Transverse colon (tissue), 4 donors: ENCODE results near the gene GRM4. TPM values are rescaled to one million over a fixed set of nuclear protein-coding genes. Genes with fewer than 3 reads are reported as not detected.
A peak's percentile ranks its signal among the peaks of the same experiment; 100 is the strongest.

Source experiments
- DNase-seq: peaks from one replicate; pipeline ENCODE4 v3.0.0-alpha.2; 2019
- H3K27ac ChIP-seq, 4 donors: fragments of 200-600 bp; sonication (generic); 2 replicates each; pipeline ENCODE4 v1.5.1; 2016 to 2018; ENCODE audit warnings: inconsistent platforms in 4 of 4
- H3K27me3 ChIP-seq: fragments of 200-600 bp; sonication (generic); 2 replicates; pipeline ENCODE4 v1.5.1; 2017; ENCODE audit warnings: inconsistent platforms
- H3K36me3 ChIP-seq, 4 donors: fragments of 200-600 bp; sonication (generic); 2 replicates each; pipeline ENCODE4 v1.5.1; 2017 to 2019; ENCODE audit warnings: inconsistent platforms in 4 of 4
- H3K4me1 ChIP-seq, 4 donors: fragments of 200-600 bp; sonication (generic); 2 replicates each; pipeline ENCODE4 v1.5.1; 2017 to 2020; ENCODE audit warnings: inconsistent platforms in 4 of 4
- H3K4me3 ChIP-seq, 4 donors: fragments of 200-600 bp; sonication (generic); 1 replicate in 1 of 4; 2 replicates in 3 of 4; pipeline versions ENCODE4 v1.5.1 to v1.6.1; 2017 to 2019; ENCODE audit warnings: inconsistent platforms in 4 of 4
- H3K9me3 ChIP-seq, 2 donors: fragments of 200-600 bp; sonication (generic); 2 replicates each; pipeline ENCODE4 v1.5.1; 2017 to 2019; ENCODE audit warnings: inconsistent platforms in 2 of 2
- EP300 ChIP-seq: sonication (generic); formaldehyde crosslinking; IDR thresholded peaks from one replicate; pipeline ENCODE4 v1.6.1; 2017; ENCODE audit warnings: antibody characterized with exemption, low read depth
- POLR2A ChIP-seq: fragments of 450-650 bp; IDR thresholded peaks from one replicate; pipeline ENCODE4 v1.6.1; 2016; ENCODE audit warnings: antibody characterized with exemption, mild to moderate bottlenecking, moderate library complexity
- POLR2AphosphoS5 ChIP-seq, 3 donors: sonication (generic); formaldehyde crosslinking; IDR thresholded peaks; one replicate each; pipeline ENCODE4 v1.6.1; 2016; ENCODE audit warnings: antibody characterized with exemption in 3 of 3
- WGBS, 2 donors: methylation state at CpG; one replicate each; pipeline ENCODE4 v1.1.5; 2018; ENCODE audit warnings: low coverage in 1 of 2; 5-methylcytosine and 5-hydroxymethylcytosine counted together
- in situ Hi-C, 4 donors: fragments of 200-750 bp; cut with MboI; loops; one replicate each; pipeline versions ENCODE4 v1.15.0 to v1.15.1; 2017; ENCODE audit warnings: low sequenced_read_pairs in 3 of 4, low pct_ligation_motif_present in 1 of 4, low pct_unique_long_range_greater_than_20kb in 1 of 4
- intact Hi-C: fragments of 100-400 bp; cut with DNase I; formaldehyde crosslinking; loops from one replicate; pipeline ENCODE4 v1.15.1; 2023; ENCODE audit warnings: low total_unique reads
- small RNA-seq, 4 donors: library from RNA; depleted of rRNA; stranded (forward); fragments of <200 nt; gene quantifications; one replicate each; pipeline ENCODE3, GENCODE V24; 2016
- total RNA-seq, 4 donors: library from RNA; depleted of rRNA; stranded (reverse); fragments of >200 nt; gene quantifications; one replicate each; pipeline ENCODE4 v1.1.0, GENCODE V29; 2016
- TF ChIP-seq, protein P1 (sequence below), 5 experiments: fragments of 200-600 bp in 3 of 5; fragments of 450-650 bp in 2 of 5; sonication (generic) in 3 of 5; IDR thresholded peaks; 1 replicate in 2 of 5; 2 replicates in 3 of 5; pipeline ENCODE4 v1.5.1; 2016 to 2017; ENCODE audit warnings: antibody characterized with exemption in 5 of 5, inconsistent platforms in 3 of 5, mild to moderate bottlenecking in 2 of 5, moderate library complexity in 1 of 5

Gene GRM4
- total RNA-seq, 4 donors from 2014 or later, result not detected

DNA sequence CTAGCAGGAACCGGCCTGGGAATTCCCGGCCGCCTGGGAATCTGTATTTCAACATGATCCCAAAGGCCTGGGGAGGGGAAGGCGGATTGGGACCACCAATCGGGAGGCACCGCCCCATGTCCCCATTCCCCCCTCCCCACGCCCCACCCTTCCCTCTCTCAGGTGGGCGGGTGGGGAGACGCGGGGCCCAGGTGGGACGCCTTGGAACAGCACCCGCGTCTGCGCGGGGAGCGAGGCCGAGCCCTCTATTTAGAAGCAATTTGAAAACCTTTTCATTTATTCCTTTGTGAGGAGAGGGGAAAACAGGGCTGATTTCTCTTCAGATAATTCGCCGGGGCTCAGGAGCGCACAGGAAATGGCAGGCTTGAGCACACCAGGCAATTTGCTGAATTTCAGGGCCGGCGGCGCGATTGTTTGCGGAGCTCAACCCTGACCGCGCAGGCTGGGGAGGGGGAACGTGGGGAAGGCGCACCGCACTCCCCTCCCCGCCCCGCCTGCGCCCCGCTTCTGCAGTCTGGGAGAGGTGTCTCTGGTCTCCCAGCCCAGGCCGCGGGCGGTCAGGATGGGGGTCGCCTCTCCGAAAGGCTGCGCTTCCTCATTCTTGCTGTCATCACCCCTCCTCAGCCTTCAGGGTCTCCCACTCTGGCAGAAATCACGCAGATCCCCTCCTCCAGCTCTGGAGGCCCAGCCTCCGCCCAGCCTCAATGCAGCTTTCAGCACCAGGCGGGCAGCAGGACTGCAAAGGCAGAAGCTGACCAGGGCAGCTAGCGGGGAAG lies 170.0 kb downstream of the GRM4 start:
- no peak for DNase-seq
- peak overlapping the region in 1 of 4 donors; percentile 4 for H3K4me3 ChIP-seq
- no peak overlapping the region for H3K27ac ChIP-seq
- H3K27me3 ChIP-seq, result peaks cover 27% of the 10 kb centered on the region
- H3K36me3 ChIP-seq, result no peaks in the 10 kb centered on the region
- intact Hi-C loops, result no loop called here
- TF ChIP-seq POLR2A (no peak), POLR2AphosphoS5 (IDR thresholded peaks at IDR 0.05) (no peak), EP300 (no peak)
- TF ChIP-seq, protein P1, sequence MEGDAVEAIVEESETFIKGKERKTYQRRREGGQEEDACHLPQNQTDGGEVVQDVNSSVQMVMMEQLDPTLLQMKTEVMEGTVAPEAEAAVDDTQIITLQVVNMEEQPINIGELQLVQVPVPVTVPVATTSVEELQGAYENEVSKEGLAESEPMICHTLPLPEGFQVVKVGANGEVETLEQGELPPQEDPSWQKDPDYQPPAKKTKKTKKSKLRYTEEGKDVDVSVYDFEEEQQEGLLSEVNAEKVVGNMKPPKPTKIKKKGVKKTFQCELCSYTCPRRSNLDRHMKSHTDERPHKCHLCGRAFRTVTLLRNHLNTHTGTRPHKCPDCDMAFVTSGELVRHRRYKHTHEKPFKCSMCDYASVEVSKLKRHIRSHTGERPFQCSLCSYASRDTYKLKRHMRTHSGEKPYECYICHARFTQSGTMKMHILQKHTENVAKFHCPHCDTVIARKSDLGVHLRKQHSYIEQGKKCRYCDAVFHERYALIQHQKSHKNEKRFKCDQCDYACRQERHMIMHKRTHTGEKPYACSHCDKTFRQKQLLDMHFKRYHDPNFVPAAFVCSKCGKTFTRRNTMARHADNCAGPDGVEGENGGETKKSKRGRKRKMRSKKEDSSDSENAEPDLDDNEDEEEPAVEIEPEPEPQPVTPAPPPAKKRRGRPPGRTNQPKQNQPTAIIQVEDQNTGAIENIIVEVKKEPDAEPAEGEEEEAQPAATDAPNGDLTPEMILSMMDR (IDR thresholded peaks at IDR 0.05), result no peak
- 48 to 50% methylated on average over 2 to 43 of the region's 44 CpGs for WGBS, 2 donors
- in situ Hi-C loops, result no loop called here
- H3K9me3 ChIP-seq, result peaks cover 0 to 11% of the 10 kb centered on the region in 2 donors
- H3K4me1 ChIP-seq, result peaks cover 0 to 20% (median 2%) of the 10 kb centered on the region in 4 donors

DNA sequence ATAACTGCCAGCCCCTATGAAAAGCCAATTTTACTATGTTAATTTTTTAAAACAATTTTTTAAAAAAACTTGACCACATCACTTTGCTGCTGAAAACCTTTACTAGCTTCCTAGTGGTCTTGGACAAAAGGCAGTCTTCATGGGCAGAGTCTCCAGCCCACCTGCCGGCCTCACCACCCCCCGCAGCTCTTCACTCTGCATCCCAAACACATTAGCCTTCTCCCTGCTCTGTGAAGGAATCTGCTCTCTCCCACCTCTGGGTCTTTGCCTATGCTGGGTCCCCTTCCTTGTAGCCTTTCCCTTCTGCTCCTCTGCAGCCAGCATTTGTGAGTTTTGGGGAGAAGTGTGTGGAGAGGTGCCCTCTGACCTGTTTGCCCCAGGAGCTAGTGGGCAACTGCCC lies 171.4 kb downstream of the GRM4 start:
- H3K36me3 ChIP-seq, result no peaks in the 10 kb centered on the region
- peaks cover 27% of the 10 kb centered on the region for H3K27me3 ChIP-seq
- no peak overlapping the region for H3K4me3 ChIP-seq
- intact Hi-C loops (no loop called here), in situ Hi-C loops (no loop called here)
- H3K4me1 ChIP-seq, result peaks cover 0 to 15% (median 1%) of the 10 kb centered on the region in 4 donors
- H3K9me3 ChIP-seq, result peaks cover 0 to 11% of the 10 kb centered on the region in 2 donors
- 36% methylated on average over 2 of the region's 2 CpGs; no CpG with 5 or more reads in 1 of the 2 donors for WGBS, 2 donors
- DNase-seq, result no peak
- H3K27ac ChIP-seq, result peak overlapping the region in 2 of 4 donors; percentile 18 to 64
- TF ChIP-seq, protein P1 (IDR thresholded peaks at IDR 0.05), result no peak
- TF ChIP-seq POLR2A (no peak), POLR2AphosphoS5 (IDR thresholded peaks at IDR 0.05) (no peak), EP300 (no peak)

DNA sequence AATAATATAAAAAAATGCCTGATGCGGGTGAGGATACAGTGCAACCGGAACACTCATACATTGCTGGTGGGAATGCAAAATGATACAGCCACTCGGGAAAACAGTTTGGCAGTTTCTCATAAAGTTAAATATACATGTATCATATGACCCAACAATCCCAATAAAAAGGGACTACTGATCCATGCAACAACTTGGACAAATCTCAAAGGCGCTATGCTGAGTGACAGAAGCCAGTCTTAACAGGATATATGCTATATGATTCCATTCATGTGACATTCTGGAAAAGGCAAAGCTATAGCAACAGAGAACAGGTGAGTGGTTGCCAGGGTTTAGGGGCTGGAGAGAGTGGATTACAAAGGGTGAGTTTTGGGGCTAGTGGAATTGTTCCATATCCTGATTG lies 171.9 kb downstream of the GRM4 start:
- in situ Hi-C loops, result no loop called here
- H3K27me3 ChIP-seq, result peaks cover 27% of the 10 kb centered on the region
- no peak overlapping the region for H3K4me3 ChIP-seq
- no peaks in the 10 kb centered on the region for H3K36me3 ChIP-seq
- no peak for TF ChIP-seq EP300
- TF ChIP-seq POLR2AphosphoS5 (IDR thresholded peaks at IDR 0.05), result peak in 1 of 3 donors; percentile 35
- peak; percentile 30 for TF ChIP-seq POLR2A
- TF ChIP-seq, protein P1 (IDR thresholded peaks at IDR 0.05), result no peak
- no peak for DNase-seq
- H3K9me3 ChIP-seq, result peaks cover 0 to 11% of the 10 kb centered on the region in 2 donors
- H3K27ac ChIP-seq, result peak overlapping the region in 2 of 4 donors; percentile 18 to 64
- intact Hi-C loops, result no loop called here
- peaks cover 0 to 15% (median 1%) of the 10 kb centered on the region in 4 donors for H3K4me1 ChIP-seq
- WGBS, 2 donors, result 33 to 53% methylated on average over 3 to 4 of the region's 4 CpGs

DNA sequence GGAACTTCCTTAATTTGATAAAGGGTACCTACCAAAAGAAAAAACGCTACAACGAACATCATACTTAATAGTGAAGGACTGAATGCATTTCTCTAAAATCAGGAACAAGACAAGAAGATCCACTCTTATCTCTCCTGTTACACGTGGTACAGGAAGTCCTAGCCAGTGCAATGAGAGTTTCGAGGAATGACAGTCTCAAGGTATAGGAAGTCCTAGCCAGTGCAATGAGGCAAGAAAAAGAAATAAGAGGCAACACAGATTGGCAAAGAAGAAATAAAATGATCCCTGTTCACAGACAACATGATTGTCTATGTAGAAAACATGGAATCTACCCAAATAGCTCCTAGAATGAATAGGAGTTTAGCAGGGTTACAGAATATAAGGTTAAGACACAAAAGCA lies 174.3 kb downstream of the GRM4 start:
- no peaks in the 10 kb centered on the region for H3K36me3 ChIP-seq
- 82 to 90% methylated on average over 4 of the region's 4 CpGs for WGBS, 2 donors
- in situ Hi-C loops, result no loop called here
- H3K9me3 ChIP-seq, result peaks cover 0 to 11% of the 10 kb centered on the region in 2 donors
- TF ChIP-seq EP300 (no peak), POLR2AphosphoS5 (IDR thresholded peaks at IDR 0.05) (no peak), POLR2A (no peak)
- TF ChIP-seq, protein P1 (IDR thresholded peaks at IDR 0.05), result no peak
- H3K4me1 ChIP-seq, result peaks cover 0 to 10% (median 1%) of the 10 kb centered on the region in 4 donors
- DNase-seq, result no peak
- peaks cover 25% of the 10 kb centered on the region for H3K27me3 ChIP-seq
- no peak overlapping the region for H3K27ac ChIP-seq
- intact Hi-C loops, result no loop called here
- no peak overlapping the region for H3K4me3 ChIP-seq

Small RNAs within 50 kb of the gene (small RNA-seq; reads per million reads assigned to genes)
- 0 to 0.98 (median 0.56) reads per million in 4 donors for gene MIR1275

Other genes with a start within 250 kb of the GRM4 start
- 100 to 1,000 TPM in 1 of 4 donors, 10 to 100 TPM in 3; 23.2 to 112 (median 63.2) TPM for gene HMGA1, start 90.8 kb upstream of the GRM4 start, total RNA-seq
- gene SMIM29, start 102.9 kb upstream of the GRM4 start, total RNA-seq, result 10 to 100 TPM in 3 of 4 donors, 1 to 10 TPM in 1; 8.2 to 14.9 (median 12.5) TPM
- gene NUDT3, start 246.6 kb upstream of the GRM4 start, total RNA-seq, result 10 to 100 TPM in 3 of 4 donors, 1 to 10 TPM in 1; 9.6 to 27.9 (median 16.9) TPM